Psoas muscle (tissue), 8 donors: Measurements from ENCODE around the gene RAD51B. TPM values are rescaled to one million over a fixed set of nuclear protein-coding genes. Genes with fewer than 3 reads are reported as not detected.
A peak's percentile ranks its signal among the peaks of the same experiment; 100 is the strongest.

Source experiments
- ATAC-seq, 4 donors: fragments of 200-7000 bp; cut with Tn5 transposase; one replicate each; pipeline ENCODE4 v1.9.1; 2020; ENCODE audit warnings: moderate library complexity in 3 of 4, mild to moderate bottlenecking in 2 of 4
- DNase-seq, 2 donors: peaks; one replicate each; pipeline ENCODE4 v3.0.0-alpha.2; 2020
- H3K27ac ChIP-seq: fragments of 200-600 bp; one replicate; pipeline ENCODE4 v1.8.0; 2022
- H3K27me3 ChIP-seq, 3 donors: fragments of 200-600 bp in 1 of 3; one replicate each; pipeline versions ENCODE4 v1.6.1 to v1.8.0; 2013 to 2022; ENCODE audit warnings: low read length in 2 of 3, mild to moderate bottlenecking in 2 of 3, moderate library complexity in 1 of 3; ENCODE audit not compliant: insufficient read depth in 3 of 3
- H3K36me3 ChIP-seq, 2 donors: fragments of 200-600 bp in 1 of 2; one replicate each; pipeline versions ENCODE4 v1.6.1 to v1.8.0; 2013 to 2022; ENCODE audit warnings: low read depth in 1 of 2, mild to moderate bottlenecking in 1 of 2, moderate library complexity in 1 of 2; ENCODE audit not compliant: insufficient read depth in 1 of 2
- H3K4me1 ChIP-seq: fragments of 200-600 bp; one replicate; pipeline ENCODE4 v1.8.0; 2022
- H3K4me3 ChIP-seq: fragments of 200-600 bp; one replicate; pipeline ENCODE4 v1.8.0; 2022; ENCODE audit warnings: mild to moderate bottlenecking
- H3K9me3 ChIP-seq: fragments of 200-600 bp; one replicate; pipeline ENCODE4 v1.8.0; 2022
- WGBS, 3 donors: extraction: QIAGEN DNeasy Blood & Tissue Kit; methylation state at CpG; one replicate each; pipeline versions ENCODE4 v1.1.6 to v1.1.7; 2013; 5-methylcytosine and 5-hydroxymethylcytosine counted together
- intact Hi-C, 2 donors: fragments of 100-400 bp; cut with DNase I; formaldehyde crosslinking; loops; one replicate each; pipeline versions ENCODE4 v1.11.0 to v1.14.2; 2022
- polyA plus RNA-seq, 3 donors: library from polyadenylated mRNA; stranded (reverse); fragments of 200-250 nt; gene quantifications; one replicate each; pipeline ENCODE4 v1.2.3, GENCODE V29; 2013
- total RNA-seq, 4 donors: library from RNA; stranded (reverse); fragmentation: NEBNext Ultra II Directional in 2 of 4; extraction: Animal tissue kit (Norgen Biotek cat#: 25700) in 2 of 4; gene quantifications; one replicate each; pipeline versions ENCODE4 v1.2.1 to v1.2.4, GENCODE V29; 2021 to 2023
- TF ChIP-seq, protein P1 (sequence below): fragments of 200-600 bp; IDR thresholded peaks from one replicate; pipeline ENCODE4 v1.8.0; 2022; ENCODE audit warnings: antibody characterized with exemption
- donor health status: healthy with polysubstance abuse.
- donor health status: DM: no; HTN: no; CAD: no; lungs with moderate emphysema.
- donor health status: Bipolar disorder and iron deficiency.
- donor health status: healthy.
- donor health status: DM: yes; HTN: yes; CAD: no.
- donor health status: DM: no; HTN: no; CAD: no.
- donor health status: DM: no; HTN: no; CAD: no.
- donor health status: DM: yes; HTN: yes; CAD: no.

Gene RAD51B
- total and polyA plus RNA-seq, 7 donors = 0.60 to 7.2 (median 2.2) TPM

DNA sequence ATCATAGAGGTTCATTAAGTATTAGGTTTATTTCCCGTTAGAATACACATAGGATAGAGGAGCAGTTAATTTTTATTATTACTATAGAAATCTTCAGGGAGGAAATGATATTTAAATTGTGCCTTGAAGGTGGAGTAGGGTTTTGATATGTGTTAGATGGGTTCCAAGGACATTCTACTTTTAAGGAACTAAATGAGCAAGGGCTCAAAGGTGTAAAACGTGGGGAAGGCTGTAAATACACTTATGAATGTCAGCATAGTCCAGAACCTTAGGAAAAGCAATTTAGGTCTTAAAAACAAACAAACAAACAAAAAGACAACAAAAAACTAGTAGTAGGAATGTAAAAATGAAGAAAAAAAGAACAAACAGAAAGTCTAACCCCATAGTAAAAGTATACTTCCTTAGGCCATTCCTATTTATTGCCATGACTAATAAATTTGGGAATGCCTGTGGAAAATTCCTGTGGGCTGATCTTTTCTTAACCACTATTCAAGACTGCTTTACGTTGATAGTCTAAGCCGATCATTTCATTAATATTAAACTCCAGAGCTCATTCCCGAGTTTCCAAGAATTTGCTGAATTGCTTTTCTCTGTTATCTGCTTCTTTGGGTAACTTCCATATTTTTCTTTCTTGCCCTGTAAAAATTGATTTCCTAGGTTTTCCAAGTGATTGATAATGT, 180.3 kb downstream of the RAD51B start:
- ATAC-seq = peak; percentile 76 to 82 (median 80)

GRCh38 chr14:68000511-68000910, 180.9 kb downstream of the RAD51B start:
- DNase-seq = no peak
- peaks cover 8% of the 10 kb centered on the region for H3K9me3 ChIP-seq
- H3K4me1 ChIP-seq = peaks cover 10% of the 10 kb centered on the region
- intact Hi-C loops = no loop called here
- H3K27ac ChIP-seq = no peak overlapping the region
- TF ChIP-seq, protein P1, sequence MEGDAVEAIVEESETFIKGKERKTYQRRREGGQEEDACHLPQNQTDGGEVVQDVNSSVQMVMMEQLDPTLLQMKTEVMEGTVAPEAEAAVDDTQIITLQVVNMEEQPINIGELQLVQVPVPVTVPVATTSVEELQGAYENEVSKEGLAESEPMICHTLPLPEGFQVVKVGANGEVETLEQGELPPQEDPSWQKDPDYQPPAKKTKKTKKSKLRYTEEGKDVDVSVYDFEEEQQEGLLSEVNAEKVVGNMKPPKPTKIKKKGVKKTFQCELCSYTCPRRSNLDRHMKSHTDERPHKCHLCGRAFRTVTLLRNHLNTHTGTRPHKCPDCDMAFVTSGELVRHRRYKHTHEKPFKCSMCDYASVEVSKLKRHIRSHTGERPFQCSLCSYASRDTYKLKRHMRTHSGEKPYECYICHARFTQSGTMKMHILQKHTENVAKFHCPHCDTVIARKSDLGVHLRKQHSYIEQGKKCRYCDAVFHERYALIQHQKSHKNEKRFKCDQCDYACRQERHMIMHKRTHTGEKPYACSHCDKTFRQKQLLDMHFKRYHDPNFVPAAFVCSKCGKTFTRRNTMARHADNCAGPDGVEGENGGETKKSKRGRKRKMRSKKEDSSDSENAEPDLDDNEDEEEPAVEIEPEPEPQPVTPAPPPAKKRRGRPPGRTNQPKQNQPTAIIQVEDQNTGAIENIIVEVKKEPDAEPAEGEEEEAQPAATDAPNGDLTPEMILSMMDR = no peak
- no peaks in the 10 kb centered on the region for H3K27me3 ChIP-seq
- no peak for ATAC-seq
- 58 to 64% (median 63%) methylated on average over 1 of the region's 1 CpG for WGBS, 3 donors
- peak overlapping the region; percentile 16 for H3K4me3 ChIP-seq
- H3K36me3 ChIP-seq = no peaks in the 10 kb centered on the region

More for the DNA sequence above, 180.3 kb downstream of the RAD51B start:
- WGBS, 3 donors = 45 to 53% (median 47%) methylated on average over 5 of the region's 5 CpGs
- Histone ChIP-seq H3K9me3 (peaks cover 8% of the 10 kb centered on the region), H3K27ac (peak overlapping the region; percentile 53), H3K36me3 (no peaks in the 10 kb centered on the region), H3K27me3 (no peaks in the 10 kb centered on the region), H3K4me1 (peaks cover 10% of the 10 kb centered on the region), H3K4me3 (peak overlapping the region; percentile 16)
- no peak for DNase-seq
- TF ChIP-seq, protein P1 = no peak
- intact Hi-C loops = no loop called here

DNA sequence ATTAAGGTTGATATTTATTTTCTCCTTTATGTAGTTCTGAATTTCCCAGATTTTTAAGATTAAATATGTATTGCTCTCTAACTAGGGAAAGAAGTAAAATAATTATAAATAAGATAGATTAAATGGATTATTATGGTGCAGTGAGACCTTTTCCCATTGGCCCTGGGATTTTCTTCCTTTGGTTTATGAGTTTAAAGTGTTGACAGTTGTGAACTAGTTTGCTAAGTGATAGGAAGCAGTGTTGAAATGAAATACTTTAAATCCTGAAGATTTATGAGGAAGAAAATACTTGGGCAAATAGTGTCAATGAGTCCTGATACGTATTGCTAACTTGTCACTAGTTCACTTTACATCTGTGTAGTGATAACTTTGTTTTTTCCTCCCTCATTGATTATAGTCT, 188.9 kb downstream of the RAD51B start:
- Histone ChIP-seq H3K36me3 (no peaks in the 10 kb centered on the region), H3K27me3 (no peaks in the 10 kb centered on the region), H3K9me3 (no peaks in the 10 kb centered on the region), H3K27ac (no peak overlapping the region), H3K4me3 (no peak overlapping the region), H3K4me1 (peaks cover 6% of the 10 kb centered on the region)
- DNase-seq (no peak), ATAC-seq (no peak)
- 32 to 68% (median 41%) methylated on average over 1 of the region's 1 CpG for whole genome bisulfite sequencing, 3 donors
- TF ChIP-seq, protein P1 = no peak
- intact Hi-C loops = loop anchor here in 1 of 2 donors (2.0 kb wide), 1 partner anchor 72 kb away; no protein-coding TSS in a partner anchor

DNA sequence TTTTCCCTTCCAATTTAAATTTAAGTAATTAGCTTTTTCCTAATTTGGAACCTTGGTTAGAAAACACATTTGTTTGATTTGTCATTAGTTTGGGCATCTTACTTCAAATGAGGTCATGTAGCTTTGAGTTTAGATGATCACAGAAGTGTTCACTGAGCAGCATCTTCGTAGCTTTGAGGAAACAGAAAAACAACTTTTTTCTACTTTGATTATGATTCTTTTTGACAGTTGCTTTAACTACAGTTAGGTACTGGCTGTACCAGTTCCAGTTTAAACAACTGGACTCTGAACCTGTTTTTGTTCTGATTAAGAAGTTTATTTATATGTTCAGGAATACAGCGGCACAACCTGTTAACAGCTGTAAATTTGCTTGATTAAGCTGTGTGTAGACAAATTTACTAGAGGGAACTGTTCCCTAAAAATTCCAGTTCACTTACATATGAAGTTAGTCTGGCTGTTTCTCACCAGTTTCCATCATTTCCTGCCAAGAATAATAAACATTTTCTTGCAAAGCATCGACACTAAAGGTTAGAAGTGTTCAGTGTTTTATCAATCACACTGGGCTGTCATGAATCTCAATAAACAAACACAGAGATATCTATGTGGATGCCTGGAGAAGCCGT, 191.9 kb downstream of the RAD51B start:
- no peaks in the 10 kb centered on the region for H3K27me3 ChIP-seq
- H3K36me3 ChIP-seq = no peaks in the 10 kb centered on the region
- DNase-seq (no peak), ATAC-seq (no peak)
- H3K27ac ChIP-seq = no peak overlapping the region
- WGBS, 3 donors = 41 to 49% (median 44%) methylated on average over 4 of the region's 4 CpGs
- H3K4me3 ChIP-seq = no peak overlapping the region
- intact Hi-C loops = no loop called here
- H3K9me3 ChIP-seq = no peaks in the 10 kb centered on the region
- TF ChIP-seq, protein P1 = no peak
- H3K4me1 ChIP-seq = peaks cover 6% of the 10 kb centered on the region
